ENCODE data around the gene CHMP4B.
A peak's percentile ranks its signal among the peaks of the same experiment; 100 is the strongest.

CHMP4B gene, protein sequence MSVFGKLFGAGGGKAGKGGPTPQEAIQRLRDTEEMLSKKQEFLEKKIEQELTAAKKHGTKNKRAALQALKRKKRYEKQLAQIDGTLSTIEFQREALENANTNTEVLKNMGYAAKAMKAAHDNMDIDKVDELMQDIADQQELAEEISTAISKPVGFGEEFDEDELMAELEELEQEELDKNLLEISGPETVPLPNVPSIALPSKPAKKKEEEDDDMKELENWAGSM

DNA sequence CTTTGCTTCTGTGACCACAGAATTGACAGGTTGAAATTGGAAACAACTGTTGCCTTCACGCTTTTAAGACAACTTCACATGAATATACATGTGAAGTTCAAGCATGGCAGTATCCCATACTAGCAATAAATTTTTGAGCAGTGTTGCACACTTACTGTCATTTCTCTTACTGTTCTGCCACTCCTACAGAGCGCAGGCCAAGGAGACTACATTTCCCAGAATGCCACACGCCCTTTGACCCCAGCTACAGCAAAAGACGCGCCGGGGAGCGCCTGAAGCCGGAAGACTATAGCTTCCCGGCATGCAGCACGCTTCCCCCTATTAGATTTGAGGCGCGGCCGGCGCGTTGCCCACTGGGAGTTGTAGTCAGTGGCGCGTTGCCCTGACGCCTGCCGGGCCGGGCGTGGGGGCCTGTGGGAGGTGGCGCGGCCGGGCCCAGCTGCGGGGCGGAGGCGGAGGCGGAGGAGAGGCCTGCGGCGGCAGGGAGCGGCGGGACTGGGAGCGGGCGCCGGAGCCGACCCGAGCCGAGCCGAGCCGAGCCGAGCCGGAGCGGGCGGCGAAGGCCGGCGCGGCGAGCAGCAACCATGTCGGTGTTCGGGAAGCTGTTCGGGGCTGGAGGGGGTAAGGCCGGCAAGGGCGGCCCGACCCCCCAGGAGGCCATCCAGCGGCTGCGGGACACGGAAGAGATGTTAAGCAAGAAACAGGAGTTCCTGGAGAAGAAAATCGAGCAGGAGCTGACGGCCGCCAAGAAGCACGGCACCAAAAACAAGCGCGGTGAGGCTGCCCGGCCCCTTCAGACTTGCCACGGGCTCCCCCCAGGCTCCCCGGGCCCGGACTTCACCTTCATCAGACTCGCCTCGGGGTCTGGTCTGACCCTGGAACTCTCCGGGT, at the start of gene CHMP4B:
TSS of gene CHMP4B (plus strand) at position 464 of the 891 bp plus-strand sequence. CDS start at position 585, 121 bp downstream.
- DNase-seq (ENCODE audit: low read depth in 2 of 2, low spot score in 1 of 2), result peak; percentile 94 to 97

DNA sequence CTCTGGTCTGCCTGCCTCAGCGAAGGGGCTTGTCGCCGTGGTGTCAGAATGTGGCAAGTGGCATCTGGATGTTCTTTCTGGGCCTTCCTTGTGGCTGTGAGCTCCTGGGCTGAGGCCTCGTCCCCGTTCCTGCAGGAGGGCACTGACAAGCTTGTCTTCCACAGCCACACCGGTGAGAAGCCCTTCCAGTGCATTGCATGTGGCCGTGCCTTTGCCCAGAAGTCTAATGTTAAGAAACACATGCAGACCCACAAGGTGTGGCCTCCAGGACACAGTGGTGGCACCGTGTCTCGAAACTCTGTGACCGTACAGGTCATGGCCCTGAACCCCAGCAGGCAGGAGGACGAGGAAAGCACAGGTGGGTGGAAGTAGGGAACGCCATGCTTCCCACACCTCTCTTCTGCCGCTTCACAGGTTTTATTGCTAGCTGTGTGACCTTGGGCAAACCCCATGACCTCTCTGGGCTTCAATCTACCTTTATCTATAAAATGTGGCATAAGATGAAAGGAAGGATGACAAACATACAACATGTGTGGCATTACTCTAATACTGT, 49.4 kb upstream of the CHMP4B start:
- DNase-seq (ENCODE audit: low read depth in 2 of 2, low spot score in 1 of 2), result no peak

DNA sequence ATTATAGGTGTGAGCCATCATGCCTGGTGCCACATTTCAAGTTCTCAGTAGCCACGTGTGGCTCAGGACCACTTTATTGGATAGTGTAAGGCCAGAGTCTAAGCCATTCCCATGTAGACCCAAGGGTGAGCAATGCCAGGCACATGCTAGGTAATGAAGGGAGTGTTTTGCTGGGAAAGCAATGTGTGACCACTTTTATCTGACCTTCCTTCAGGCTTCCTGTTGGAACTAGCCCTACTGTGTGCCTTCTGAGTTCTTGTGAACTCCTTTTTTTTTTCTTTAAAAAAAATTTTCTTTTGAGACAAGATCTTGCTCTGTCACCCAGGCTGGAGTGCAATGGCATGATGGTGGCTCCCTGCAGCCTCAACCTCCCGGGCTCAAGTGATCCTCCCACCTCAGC, 46.0 kb upstream of the CHMP4B start:
- DNase-seq (ENCODE audit: low read depth in 2 of 2, low spot score in 1 of 2), result no peak

DNA sequence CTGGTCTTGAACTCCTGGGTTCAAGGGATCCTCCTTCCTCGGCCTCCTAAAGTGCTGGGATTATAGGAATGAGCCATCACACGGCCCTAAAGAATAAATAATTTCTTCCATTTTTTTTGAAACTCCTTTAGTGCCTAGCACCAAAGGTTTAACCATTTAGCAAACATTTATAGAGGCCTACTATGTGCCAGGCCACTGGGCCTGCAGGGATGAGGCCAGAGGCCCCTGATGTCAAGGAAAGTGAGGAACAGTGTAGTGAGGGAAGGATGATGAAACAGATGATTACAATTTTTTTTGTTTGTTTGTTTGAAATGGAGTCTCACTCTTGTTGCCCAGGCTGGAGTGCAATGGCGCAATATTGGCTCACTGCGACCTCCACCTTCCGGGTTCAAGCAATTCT, 45.6 kb upstream of the CHMP4B start:
- DNase-seq (ENCODE audit: low read depth in 2 of 2, low spot score in 1 of 2), result no peak

DNA sequence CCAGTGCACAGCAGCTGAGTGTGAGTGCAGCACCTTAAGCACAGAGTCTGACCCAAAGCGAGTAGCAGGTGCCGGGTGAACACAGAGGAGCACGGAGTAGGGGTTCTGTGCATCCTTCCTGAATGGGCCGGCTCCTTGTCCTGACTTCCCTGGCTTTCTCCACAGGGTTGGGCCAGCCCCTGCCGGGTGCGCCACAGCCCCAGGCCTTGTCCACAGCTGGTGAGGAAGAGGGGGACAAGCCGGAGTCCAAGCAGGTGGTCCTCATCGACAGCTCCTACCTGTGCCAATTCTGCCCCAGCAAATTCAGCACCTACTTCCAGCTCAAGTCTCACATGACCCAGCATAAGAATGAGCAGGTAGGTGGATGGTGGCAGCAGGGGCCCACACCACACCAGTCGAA, 44.5 kb upstream of the CHMP4B start:
- DNase-seq (ENCODE audit: low read depth in 2 of 2, low spot score in 1 of 2), result no peak

DNA sequence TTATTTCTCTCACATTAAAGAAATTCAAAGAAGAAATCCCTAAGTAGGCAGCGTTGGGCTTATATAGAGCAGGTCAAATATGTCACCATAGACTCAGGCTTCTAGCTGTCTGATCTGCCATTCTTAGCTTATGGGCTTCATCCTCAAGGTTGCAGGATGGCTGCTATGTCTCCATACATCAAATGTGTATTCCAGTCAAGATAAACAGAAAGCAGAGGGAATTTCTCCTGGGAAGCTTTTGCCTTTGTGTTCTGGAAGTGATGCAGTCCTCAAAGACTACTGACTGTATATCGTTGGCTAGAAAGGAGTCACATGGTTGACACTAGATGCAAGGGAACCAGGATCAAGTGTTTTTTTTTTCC, 43.4 kb upstream of the CHMP4B start:
- no peak for DNase-seq (ENCODE audit: low read depth in 2 of 2, low spot score in 1 of 2)

DNA sequence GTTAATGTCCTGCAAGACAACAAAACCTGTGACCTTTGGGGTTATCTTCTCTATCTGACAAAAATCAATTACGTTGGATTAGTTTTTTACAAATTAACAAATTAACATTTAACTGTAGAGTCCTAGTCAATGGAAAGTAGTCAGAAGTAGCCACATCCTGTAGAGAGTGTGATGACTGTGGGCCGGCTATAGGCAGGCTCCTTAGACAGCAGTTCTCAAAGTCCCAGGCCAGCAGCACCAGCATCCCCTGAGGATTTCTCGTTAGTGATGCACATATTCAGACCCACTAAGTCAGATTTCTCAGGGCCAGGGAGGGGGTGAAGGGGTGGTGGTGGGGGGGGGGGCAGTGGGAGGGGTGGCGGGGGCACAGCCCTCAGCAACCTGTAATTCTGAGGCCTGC, 42.1 kb upstream of the CHMP4B start:
- no peak for DNase-seq (ENCODE audit: low read depth in 2 of 2, low spot score in 1 of 2)

DNA sequence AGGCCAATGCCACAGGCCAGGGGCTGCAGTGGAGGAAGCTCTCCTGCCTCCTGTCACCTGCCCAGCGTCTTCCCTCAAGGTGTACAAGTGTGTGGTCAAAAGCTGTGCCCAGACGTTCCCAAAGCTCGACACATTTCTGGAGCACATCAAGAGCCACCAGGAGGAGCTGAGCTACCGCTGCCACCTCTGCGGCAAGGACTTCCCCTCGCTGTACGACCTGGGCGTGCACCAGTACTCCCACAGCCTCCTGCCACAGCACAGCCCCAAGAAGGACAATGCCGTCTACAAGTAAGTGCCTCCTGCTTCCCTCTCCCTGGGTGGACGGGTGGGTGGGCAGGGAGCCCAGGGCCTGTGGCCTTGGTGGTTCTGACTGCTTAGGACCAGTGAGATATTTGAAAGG, 41.1 kb upstream of the CHMP4B start:
- DNase-seq (ENCODE audit: low read depth in 2 of 2, low spot score in 1 of 2), result no peak

DNA sequence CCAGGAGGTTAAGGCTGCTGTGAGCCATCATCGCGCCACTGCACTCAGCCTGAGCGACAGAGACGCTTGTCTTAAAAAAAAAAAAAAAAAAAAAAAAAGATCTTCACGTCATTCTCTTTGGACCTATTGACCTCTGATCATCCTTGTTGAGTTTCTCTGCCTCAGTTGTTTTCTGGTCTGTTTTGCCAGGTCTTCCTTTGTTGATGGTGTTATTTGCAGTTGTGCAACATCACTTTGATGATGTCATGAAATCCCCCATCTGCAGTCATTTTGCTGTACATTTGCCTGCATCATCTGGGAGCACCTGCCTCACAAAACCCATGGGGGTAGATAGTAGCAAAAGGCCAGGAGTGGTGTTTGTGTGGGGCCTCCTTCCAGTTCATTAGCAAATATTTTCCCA, 39.2 kb upstream of the CHMP4B start:
- no peak for DNase-seq (ENCODE audit: low read depth in 2 of 2, low spot score in 1 of 2)

DNA sequence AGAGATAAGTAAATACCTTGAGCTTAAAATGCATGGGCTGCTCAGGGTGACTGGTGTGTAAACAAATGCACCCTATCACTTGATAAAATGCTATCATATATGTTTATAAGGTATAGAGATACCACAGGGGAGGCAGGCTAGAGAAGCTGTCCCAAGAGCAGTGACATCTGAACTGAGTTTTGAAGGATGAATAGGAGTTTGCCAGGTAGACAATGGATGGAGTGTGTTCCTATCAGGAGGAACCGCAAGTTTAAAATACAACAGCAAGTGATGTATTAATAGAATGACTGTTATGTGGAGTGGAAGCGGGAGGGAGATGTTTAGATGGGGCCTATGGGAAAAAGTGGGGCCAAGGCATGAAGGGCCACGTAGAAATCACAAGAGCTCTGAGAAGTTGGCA, 38.7 kb upstream of the CHMP4B start:
- no peak for DNase-seq (ENCODE audit: low read depth in 2 of 2, low spot score in 1 of 2)

DNA sequence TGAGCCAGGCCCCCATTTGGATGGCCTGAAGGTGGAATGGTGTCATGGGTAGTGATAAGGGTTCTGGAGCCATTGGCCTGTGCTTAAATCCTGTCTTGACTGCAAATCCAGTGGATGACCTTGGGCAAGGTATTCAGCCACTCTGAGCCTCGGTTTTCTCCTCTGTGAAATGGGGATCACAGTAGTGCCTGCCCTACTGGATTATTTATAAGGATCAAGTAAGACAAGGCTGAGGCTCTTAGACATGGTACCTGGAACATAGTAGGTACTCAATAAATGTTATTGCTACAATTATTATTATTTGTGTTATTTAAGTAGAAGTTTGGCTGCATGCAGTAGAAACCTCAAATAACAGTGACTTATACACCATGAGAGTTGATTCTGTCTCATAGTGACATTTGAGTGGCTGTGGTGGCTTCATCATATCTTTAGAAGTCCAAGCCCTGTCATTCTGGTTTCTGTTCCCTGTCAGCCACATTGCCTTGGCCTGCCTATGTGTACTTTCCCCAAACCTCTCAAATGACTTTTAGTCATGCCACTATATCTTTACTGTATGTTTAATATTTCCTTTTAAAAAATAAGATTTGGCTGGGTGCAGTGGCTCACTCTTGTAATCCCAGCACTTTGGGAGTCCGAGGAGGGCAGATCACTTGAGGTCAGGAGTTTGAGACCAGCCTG, 37.6 kb upstream of the CHMP4B start:
- DNase-seq (ENCODE audit: low read depth in 2 of 2, low spot score in 1 of 2), result no peak

DNA sequence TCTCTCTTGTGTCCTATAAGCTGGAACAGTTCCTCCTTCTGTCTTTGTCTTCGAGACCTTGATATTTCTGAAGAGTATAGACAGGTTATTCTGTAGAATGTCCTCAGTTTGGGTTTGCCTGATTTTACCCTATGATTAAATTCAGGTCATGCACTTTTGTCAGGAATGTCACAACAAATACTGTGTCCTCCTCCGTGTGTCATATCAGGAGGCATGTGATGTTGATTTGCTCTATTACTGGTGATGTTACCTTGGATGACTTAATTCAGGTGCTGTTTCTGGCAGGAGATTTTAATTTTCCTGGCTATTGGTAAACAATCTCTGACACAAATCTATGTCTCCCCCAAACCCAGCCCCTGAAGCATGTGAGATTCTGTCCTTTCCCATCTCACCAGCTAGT, 33.3 kb upstream of the CHMP4B start:
- no peak for DNase-seq (ENCODE audit: low read depth in 2 of 2, low spot score in 1 of 2)

DNA sequence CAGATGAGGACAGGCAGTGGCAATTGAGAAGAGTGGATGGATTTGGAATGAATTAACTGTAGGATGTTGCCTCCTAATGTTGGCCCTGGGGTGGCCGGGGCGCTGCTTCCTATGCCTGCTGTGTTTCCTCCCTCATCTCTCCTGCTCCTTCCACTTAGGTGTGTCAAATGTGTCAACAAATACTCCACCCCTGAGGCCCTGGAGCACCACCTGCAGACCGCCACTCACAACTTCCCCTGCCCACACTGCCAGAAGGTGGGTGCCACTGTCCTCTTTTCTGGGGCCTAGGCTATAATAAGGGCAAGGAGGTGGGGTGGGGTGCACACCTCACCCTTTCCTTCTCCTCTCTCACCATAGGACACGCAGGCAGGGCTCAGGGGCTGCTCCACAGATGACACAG, 30.0 kb upstream of the CHMP4B start:
- DNase-seq (ENCODE audit: low read depth in 2 of 2, low spot score in 1 of 2), result no peak

DNA sequence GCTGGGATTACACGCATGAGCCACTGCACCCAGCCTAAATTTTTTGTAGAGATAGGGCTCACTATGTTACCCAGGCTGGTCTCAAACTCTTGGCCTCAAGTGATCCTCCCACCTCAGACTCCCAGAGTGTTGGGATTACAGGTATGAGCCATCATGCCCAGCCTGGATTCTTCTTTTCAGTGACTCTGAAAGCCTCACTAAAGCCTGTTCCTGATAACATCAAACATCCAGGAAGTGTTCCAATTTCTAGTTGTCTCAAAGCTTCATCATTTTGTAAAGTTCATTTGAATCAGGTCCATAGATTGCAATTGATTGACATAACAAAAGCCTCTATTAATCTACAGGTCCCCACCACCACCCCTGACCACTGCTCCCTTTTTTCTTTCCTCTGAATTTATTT, 29.2 kb upstream of the CHMP4B start:
- no peak for DNase-seq (ENCODE audit: low read depth in 2 of 2, low spot score in 1 of 2)

DNA sequence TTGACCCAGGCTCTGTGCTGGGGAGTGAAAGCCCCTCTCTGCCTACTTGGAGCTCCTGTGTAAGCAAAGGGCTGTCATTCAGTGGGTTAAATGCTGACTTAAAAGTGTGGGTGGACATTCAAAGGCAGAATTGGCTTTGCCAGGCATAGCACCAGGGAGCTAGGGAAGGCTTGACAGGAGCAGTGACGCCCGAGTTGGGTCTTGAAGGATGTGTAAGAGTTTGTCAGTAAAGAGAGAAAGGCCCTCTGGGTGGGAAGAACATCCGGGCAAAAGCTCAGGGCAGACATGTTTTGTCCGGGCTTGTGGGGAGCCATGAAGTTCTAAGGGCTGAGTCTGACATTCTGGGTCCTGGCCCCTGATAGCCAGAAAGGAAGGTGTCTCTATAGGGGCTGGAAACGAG, 27.9 kb upstream of the CHMP4B start:
- no peak for DNase-seq (ENCODE audit: low read depth in 2 of 2, low spot score in 1 of 2)

DNA sequence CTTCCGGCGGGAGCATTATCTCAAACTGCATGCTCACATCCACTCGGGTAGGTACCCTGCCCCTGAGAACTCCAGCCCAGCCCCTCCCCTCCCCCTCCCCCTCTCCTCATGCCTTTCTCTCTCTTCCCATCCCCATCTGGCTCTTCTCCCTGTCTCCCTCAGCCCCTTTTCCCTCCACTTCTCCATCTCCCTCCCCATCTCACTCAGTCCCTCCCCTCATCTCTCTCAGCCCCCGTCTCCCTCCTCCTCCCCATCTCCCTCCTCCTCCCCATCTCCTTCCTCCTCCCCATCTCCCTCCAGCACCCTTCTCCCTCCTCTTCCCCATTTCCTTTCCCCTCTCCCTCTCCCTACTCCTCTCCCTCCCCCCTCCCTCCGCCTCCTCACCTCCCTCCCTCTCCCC, 27.3 kb upstream of the CHMP4B start:
- DNase-seq (ENCODE audit: low read depth in 2 of 2, low spot score in 1 of 2), result no peak

DNA sequence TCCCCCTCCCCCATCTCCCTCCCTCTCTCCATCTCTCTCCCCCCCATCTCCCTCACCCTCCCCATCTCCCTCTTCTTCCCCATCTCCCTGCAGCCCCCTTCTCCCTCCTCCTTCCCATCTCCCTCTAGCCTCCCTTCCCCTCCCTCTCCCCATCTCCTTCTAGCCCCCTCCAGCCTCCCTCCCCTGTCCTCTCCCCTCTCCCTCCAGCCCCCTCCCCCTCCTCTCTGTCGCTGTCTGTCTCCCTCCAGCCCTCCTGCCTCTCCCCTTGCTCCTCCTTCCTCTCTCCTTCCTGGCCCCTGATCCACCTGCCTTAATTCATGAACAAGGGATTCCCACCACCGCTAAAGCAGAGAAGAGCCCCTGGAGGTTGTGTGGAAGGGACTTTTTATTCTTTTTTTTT, 26.9 kb upstream of the CHMP4B start:
- no peak for DNase-seq (ENCODE audit: low read depth in 2 of 2, low spot score in 1 of 2)

DNA sequence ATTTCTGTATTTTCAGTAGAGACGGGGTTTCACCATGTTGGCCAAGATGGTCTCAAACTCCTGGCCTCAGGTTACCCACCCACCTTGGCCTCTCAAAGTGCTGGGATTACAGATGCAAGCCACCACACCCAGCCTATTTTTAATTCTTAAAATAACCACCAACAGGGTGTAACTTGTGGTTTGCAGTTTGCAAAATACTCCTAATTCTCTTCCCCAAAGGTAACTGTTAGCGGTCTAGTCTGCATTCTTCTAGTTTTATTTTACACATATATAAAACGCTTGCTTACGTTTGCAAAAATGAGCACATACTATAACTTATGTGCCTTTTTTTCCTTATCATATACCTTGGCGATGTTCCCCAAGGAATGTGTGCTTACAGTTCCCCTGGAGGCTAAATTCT, 25.6 kb upstream of the CHMP4B start:
- no peak for DNase-seq (ENCODE audit: low read depth in 2 of 2, low spot score in 1 of 2)

DNA sequence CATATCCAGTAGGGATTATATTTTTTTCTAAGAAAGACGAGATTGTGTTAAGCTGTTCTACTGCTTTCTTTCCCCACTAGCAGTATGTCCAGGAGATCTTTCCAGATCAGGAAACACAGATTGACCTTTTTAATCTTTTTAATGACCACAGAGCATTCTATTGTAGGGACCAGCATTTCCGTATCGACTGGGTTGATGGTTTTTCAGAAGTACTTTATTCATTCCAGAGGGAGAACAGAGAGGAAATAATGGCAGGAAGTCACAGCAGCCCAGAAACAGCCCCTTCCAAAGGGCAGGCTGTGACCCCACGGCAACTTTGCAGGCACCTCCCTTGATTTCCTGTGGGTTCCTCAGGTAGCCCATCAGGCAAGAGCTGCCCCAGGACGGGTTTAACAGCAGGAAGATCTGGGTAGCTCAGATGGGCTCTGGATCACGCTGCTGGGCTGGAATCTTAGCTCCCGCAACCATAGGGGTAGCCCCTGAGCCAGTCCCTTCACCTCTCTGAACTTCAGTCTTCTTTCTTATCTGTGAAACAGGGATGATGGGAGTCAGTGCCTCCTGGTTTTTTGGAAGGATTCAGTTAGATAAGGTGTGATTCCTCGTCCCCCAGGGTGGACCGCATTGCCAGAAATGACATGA, 23.8 kb upstream of the CHMP4B start:
- DNase-seq (ENCODE audit: low read depth in 2 of 2, low spot score in 1 of 2), result no peak

DNA sequence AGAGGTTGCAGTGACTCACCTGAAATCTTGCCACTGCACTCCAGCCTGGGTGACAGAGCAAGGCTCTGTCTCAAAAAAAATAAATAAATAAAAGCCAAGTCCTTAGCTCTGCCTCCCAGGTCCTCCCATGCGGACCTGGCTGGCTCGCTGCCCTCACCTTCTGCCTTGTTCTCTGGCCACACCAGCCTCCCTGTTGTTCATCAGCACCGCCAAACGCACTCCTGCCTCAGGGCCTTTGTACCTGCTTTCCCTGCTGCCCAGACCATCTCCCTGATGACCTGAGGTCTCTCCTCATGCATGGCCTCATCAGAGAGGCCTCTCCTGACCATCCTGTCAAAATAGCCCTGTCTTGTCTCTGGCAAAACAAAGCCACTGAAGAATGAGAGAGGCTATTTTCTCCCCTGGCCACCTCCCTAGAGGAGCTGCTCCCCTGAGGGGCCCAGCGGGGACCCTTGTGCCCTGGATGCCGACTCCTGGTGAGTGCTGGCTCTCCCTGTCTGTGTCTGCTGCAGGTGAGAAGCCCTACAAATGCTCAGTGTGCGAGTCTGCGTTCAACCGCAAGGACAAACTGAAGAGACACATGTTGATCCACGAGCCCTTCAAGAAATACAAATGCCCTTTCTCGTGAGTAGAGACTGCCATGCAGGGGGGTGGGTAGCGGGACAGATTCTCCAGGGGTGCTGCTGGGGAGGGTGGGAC, 22.6 kb upstream of the CHMP4B start:
- DNase-seq (ENCODE audit: low read depth in 2 of 2, low spot score in 1 of 2), result no peak
